HEK293T (cell line): Measurements from ENCODE around the gene POU6F1.

Experiments
- CTCF ChIA-PET: fragments of 350-600 bp; formaldehyde crosslinking; extraction: SDS; loops from one replicate; lab custom pipeline; 2021; ENCODE audit warnings: antibody characterized with exemption, inconsistent platforms; lab: Yijun Ruan, JAX
- POLR2A ChIA-PET: fragments of 350-600 bp; formaldehyde crosslinking; extraction: SDS; loops from one replicate; lab custom pipeline; 2020; ENCODE audit warnings: antibody characterized with exemption, inconsistent platforms; lab: Yijun Ruan, JAX
- DNase-seq: peaks from one replicate; pipeline ENCODE4 v3.0.0; 2012; ENCODE audit warnings: mixed read lengths; ENCODE audit errors: extremely low spot score
- ARNT ChIP-seq: fragments of 450-650 bp; IDR thresholded peaks from 2 replicates; pipeline ENCODE4 v1.6.1; 2017; ENCODE audit warnings: mild to moderate bottlenecking
- BHLHE40 ChIP-seq: fragments of 450-650 bp; IDR thresholded peaks from 2 replicates; pipeline ENCODE4 v1.6.1; 2016; ENCODE audit warnings: mild to moderate bottlenecking, moderate library complexity, borderline replicate concordance
- CTBP1 ChIP-seq: fragments of 450-650 bp; IDR thresholded peaks from 2 replicates; pipeline ENCODE4 v1.6.1; 2016; ENCODE audit warnings: borderline replicate concordance
- ELF4 ChIP-seq: fragments of 450-650 bp; IDR thresholded peaks from 2 replicates; pipeline ENCODE4 v1.6.1; 2017; ENCODE audit warnings: antibody characterized with exemption
- FOXA1 ChIP-seq: fragments of 450-650 bp; IDR thresholded peaks from 2 replicates; pipeline ENCODE4 v1.6.1; 2016; ENCODE audit warnings: mild to moderate bottlenecking
- FOXK2 ChIP-seq: fragments of 450-650 bp; IDR thresholded peaks from 2 replicates; pipeline ENCODE4 v1.6.1; 2016; ENCODE audit warnings: mild to moderate bottlenecking
- FOXM1 ChIP-seq: fragments of 450-650 bp; IDR thresholded peaks from 2 replicates; pipeline ENCODE4 v1.6.1; 2017; ENCODE audit warnings: mild to moderate bottlenecking, borderline replicate concordance
- HDGF ChIP-seq: fragments of 450-650 bp; IDR thresholded peaks from 2 replicates; pipeline ENCODE4 v1.6.1; 2017; ENCODE audit warnings: antibody characterized with exemption, borderline replicate concordance
- L3MBTL2 ChIP-seq: fragments of 450-650 bp; conservative IDR thresholded peaks from 2 replicates; pipeline ENCODE4 v1.6.1; 2016; ENCODE audit warnings: mild to moderate bottlenecking
- LEF1 ChIP-seq: fragments of 450-650 bp; IDR thresholded peaks from 2 replicates; pipeline ENCODE4 v1.6.1; 2017; ENCODE audit warnings: mild to moderate bottlenecking, borderline replicate concordance
- NFRKB ChIP-seq: fragments of 450-650 bp; IDR thresholded peaks from 2 replicates; pipeline ENCODE4 v1.6.1; 2016; ENCODE audit warnings: mild to moderate bottlenecking, moderate library complexity
- SP1 ChIP-seq: fragments of 450-650 bp; IDR thresholded peaks from 2 replicates; pipeline ENCODE4 v1.6.1; 2017
- SUZ12 ChIP-seq: fragments of 450-650 bp; IDR thresholded peaks from 2 replicates; pipeline ENCODE4 v1.6.1; 2016; ENCODE audit warnings: mild to moderate bottlenecking
- TARDBP ChIP-seq: fragments of 450-650 bp; IDR thresholded peaks from 2 replicates; pipeline ENCODE4 v1.6.1; 2016
- ZNF384 ChIP-seq: fragments of 450-650 bp; IDR thresholded peaks from 2 replicates; pipeline ENCODE4 v1.6.1; 2016
- TF ChIP-seq, protein P1 (sequence below): fragments of 450-650 bp; IDR thresholded peaks from 2 replicates; pipeline ENCODE4 v1.6.1; 2016

Gene POU6F1

DNA sequence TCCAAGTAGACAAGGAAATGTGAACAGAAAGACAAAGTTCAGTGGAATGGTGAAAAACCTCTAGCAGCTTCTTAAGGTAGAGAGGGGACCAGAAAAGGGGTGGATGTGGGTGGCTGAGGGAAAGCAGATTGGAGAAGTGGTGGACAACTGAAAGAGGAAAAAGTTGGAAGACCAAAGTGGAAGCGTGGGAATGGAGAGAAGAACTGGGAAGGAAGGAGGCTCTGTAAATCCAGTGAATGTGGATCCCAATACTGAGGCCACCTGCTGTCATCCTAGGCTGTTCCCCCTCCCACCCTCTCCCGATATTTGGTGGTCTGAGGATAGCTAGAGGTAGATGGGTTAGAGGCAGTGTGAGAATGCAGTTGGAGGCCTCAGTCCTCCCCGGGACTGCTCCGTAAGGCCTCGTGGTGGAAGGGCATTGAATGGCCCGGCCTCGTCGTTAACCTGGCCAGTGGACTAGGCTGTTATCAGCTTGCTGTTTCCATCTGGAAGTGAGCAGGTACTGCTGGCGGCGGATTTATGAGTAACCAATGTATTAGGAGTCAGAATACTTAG lies 822 bp upstream of the POU6F1 start:
- no peak for DNase-seq
- CTCF ChIA-PET = interaction anchor here (0.6 to 1.3 kb wide), 4 partner anchors 10 to 129 kb away, joined by 3 to 5 read pairs (median 3); no protein-coding TSS in a partner anchor
- TF ChIP-seq SUZ12 = no peak
- TF ChIP-seq ZNF384 = no peak
- TF ChIP-seq NFRKB = no peak
- TF ChIP-seq ELF4 = no peak
- TF ChIP-seq, protein P1, sequence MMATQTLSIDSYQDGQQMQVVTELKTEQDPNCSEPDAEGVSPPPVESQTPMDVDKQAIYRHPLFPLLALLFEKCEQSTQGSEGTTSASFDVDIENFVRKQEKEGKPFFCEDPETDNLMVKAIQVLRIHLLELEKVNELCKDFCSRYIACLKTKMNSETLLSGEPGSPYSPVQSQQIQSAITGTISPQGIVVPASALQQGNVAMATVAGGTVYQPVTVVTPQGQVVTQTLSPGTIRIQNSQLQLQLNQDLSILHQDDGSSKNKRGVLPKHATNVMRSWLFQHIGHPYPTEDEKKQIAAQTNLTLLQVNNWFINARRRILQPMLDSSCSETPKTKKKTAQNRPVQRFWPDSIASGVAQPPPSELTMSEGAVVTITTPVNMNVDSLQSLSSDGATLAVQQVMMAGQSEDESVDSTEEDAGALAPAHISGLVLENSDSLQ = no peak
- TF ChIP-seq SP1 = no peak
- TF ChIP-seq TARDBP = no peak
- no peak for TF ChIP-seq BHLHE40
- TF ChIP-seq FOXK2 = no peak
- TF ChIP-seq LEF1 = no peak
- TF ChIP-seq CTBP1 = no peak
- no peak for TF ChIP-seq FOXM1
- no peak for TF ChIP-seq FOXA1
- TF ChIP-seq ARNT = no peak
- no peak for TF ChIP-seq L3MBTL2
- POLR2A ChIA-PET = interaction anchor here (0.6 to 2.6 kb wide), 9 partner anchors 8 to 191 kb away, joined by 3 to 21 read pairs (median 5); partner anchors contain the start of genes CSRNP2 and DAZAP2

DNA sequence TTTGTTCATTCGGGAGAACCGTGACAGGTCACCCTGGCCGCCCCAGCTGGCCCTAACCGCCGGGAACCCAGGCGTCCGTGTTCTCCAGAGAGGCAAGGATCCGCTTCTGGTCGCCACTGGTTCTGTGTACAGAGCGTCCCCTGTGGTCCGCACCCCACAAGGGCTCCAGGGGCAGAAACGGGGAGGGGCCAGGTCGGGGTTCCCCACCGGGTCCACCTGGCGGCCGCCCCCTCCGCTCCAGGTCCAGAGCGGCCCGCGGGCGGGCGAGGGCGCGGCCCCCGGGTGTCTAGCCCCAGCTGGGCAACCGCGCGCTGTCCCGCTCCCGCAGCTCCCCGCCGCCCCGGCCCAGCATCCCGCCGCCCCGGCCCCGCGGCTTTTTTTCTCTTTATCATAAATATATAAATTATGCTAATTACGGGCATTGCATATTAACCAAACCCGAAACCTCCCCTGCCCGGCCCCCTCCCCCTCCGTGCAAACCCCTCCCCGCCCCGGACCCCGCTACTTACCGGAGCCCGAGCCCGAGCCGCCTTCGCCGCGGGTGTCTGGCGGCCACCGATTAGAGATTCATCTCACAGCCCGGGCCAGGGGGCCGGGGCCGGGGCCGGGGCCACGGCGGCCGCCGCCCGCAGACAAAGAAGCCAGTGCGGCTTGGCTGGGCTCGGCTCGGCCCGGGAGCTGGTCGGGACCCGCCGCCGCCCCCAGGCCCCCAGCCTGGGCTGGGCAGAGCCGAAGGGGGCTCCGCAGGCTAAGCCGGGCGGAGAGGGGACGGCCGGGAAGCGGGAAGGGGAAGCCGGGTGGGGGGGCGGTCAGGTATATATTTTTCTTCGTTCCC lies 512 bp downstream of the POU6F1 start:
- TF ChIP-seq, protein P1 = no peak
- TF ChIP-seq LEF1 (no peak), FOXM1 (peak; percentile 38; the same call in 1 of the 2 replicates), ZNF384 (no peak), L3MBTL2 (no peak), SP1 (no peak), ELF4 (no peak)
- ChIA-PET POLR2A (interaction anchor here (0.5 to 2.6 kb wide), 12 partner anchors 13 to 192 kb away, joined by 3 to 21 read pairs (median 4); partner anchors contain the start of genes CSRNP2, DAZAP2 and SLC11A2), CTCF (interaction anchor here (1.3 kb wide), 1 partner anchor 10 kb away, joined by 3 read pairs; no protein-coding TSS in a partner anchor)
- peak; percentile 55 for DNase-seq

DNA sequence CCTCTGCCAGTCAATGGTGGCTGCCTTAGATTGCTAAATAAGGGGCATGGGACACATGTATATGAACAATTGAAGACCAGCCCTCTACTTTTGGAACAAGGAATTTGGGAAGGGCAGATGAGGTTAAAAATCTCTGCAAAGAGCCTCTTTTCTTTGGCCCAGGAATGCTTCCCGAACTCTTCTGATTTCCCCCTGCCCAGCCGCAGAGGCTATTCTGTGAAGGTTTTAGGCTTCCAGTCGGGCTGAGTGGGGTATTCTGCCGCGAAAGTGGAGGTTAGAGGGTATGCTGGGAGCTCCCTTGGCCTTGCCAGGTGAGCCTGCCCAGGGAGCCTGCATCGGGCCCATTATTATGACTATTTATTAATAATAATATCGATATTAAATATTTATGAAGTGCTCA lies 1.2 kb downstream of the POU6F1 start:
- no peak for TF ChIP-seq ZNF384
- no peak for TF ChIP-seq SP1
- TF ChIP-seq FOXK2 = no peak
- TF ChIP-seq FOXM1 = no peak
- no peak for TF ChIP-seq ARNT
- no peak for TF ChIP-seq CTBP1
- TF ChIP-seq L3MBTL2 = no peak
- no peak for TF ChIP-seq TARDBP
- TF ChIP-seq SUZ12 = no peak
- DNase-seq = no peak
- ChIA-PET POLR2A (interaction anchor here (1.4 to 2.6 kb wide), 3 partner anchors 22 to 124 kb away, joined by 3 to 21 read pairs (median 6); partner anchors contain the start of gene DAZAP2), CTCF (no interaction called here)

DNA sequence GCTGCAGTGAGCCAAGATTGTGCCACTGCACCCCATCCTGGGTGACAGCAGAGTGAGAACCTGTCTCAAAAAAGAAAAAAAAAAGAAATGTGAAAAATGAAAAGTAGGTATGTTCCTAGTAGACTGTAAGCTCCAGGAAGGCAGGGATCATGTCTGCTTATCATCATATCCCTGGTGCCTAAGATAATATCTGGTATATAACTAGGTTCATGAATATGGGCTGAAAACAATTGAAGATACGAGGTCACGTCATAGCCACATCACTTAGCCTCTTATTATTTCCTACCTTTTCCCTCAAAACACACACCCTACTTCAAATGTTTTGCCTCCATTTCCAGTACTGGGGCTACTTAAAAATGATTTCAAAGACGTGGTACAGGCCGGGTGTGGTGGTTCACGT lies 3.0 kb downstream of the POU6F1 start:
- no peak for DNase-seq
- TF ChIP-seq SP1 (no peak), ZNF384 (no peak), FOXM1 (no peak), ELF4 (no peak), HDGF (no peak), FOXK2 (no peak), ARNT (no peak)
- POLR2A ChIA-PET = no interaction called here
- CTCF ChIA-PET = interaction anchor here (0.6 kb wide), 1 partner anchor 37 kb away, joined by 4 read pairs; no protein-coding TSS in a partner anchor

DNA sequence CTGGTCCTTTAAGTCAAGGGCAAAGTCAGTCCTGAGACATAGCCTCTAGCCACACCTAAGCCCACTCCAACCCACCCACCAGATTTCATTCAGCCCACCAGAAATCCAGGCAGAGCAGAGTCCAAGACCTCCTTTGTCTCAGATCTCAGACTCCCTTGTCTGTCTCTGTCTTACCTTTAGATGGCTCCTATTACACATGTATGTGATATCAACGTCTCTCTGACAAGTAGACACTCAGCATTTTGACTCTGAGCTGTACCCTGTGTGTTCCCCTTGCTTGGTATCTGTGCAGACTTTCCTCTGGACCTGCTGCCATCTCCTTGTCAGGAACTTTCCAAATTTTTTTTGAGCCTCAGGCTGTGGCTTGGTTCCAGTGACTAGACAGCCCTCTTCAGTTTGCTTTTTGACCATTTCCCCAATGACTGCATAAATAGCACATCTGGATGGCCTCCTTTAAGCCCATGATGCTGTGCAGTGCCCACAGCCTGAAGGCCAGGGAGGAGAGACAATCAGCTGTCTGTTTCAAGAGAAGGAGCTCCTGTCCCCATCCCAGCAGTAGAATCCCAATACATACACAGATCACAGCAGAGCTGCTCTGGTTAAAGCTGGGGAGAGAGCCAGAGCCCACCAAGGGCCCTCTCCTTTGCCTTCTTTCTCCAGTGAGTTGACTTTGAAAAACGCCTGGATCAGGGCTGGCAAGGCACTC lies 7.0 kb downstream of the POU6F1 start:
- DNase-seq = no peak
- ChIA-PET CTCF (interaction anchor here (0.6 kb wide), 2 partner anchors 67 to 114 kb away, joined by 3 read pairs; no protein-coding TSS in a partner anchor), POLR2A (no interaction called here)
- no peak for TF ChIP-seq ELF4
- no peak for TF ChIP-seq ARNT

DNA sequence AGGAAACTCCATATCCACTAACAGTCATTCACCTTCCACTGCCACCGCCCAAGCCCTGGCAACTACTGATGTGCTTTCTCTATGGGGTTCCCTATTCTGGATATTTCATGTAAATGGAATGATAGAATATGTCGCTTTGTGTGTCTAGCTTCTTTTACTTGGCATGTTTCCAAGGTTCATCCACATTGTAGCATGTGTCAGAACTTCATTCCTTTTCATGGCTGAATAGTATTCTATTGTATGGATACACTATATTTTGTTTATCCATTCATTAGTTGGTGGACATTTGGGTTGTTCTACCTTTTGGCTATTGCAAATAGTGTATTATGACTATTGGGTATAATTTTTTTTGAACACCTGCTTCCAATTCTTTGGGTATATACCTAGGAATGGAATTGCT lies 8.6 kb downstream of the POU6F1 start:
- no peak for TF ChIP-seq TARDBP
- no peak for TF ChIP-seq HDGF
- TF ChIP-seq ELF4 = no peak
- no peak for TF ChIP-seq FOXK2
- no peak for TF ChIP-seq FOXA1
- TF ChIP-seq SUZ12 = no peak
- no peak for TF ChIP-seq ZNF384
- no peak for TF ChIP-seq FOXM1
- no peak for TF ChIP-seq L3MBTL2
- TF ChIP-seq LEF1 = no peak
- DNase-seq = no peak
- ChIA-PET CTCF (no interaction called here), POLR2A (no interaction called here)
